Stimulated activated CD4-positive, alpha-beta T cell treated with anti-CD3 and anti-CD28 coated beads, Interleukin-4, amount 100 ng/mL, for 1 hour (primary cell): Measurements from ENCODE around the gene OLA1.

ENCODE experiments used
- DNase-seq: peaks from one replicate; pipeline ENCODE4 v3.0.0-alpha.2; 2020

The OLA1 gene

GRCh38 chr2:174224125-174224524 lies 24.2 kb downstream of the OLA1 start:
- DNase-seq: no peak

- DNase-seq: no peak
These were observed 24.9 kb downstream of the OLA1 start for GRCh38 chr2:174223388-174223787.

DNA sequence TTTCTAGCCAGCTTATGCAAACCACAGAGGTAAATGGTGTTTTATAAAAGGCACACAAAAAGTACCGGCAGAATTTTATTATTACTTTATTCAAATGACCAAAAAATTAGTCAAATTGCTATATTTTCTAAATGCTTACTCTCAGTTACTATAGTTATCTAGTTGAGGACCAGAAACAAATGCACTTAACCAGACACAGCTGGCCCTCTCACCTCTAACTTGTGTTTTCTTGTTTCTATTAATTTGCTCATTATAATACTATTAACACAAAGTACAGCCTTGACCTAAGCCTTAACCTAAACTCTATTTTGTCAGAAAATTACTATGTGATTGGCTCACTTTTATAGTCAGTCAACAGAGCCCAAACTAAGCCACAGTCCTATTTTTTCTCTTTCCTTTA lies 26.2 kb downstream of the OLA1 start:
- no peak for DNase-seq

DNA sequence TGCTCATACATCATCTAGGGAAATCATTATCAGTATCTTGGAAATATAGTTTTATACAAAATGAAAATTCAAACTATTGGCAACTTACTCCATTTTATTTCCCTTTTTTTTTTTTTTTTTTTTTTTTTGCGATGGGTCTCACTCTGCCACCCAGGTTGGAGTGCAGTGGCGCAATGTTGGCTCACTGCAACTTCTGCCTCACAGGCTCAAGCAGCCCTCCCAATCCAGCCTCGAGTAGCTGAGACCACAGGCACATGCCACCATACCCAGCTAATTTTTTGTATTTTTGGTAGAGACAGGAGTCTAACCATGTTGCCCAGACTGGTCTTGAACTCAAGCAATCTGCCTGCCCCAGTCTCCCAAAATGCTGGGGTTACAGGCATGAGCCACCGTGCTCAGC lies 29.0 kb downstream of the OLA1 start:
- no peak for DNase-seq

DNA sequence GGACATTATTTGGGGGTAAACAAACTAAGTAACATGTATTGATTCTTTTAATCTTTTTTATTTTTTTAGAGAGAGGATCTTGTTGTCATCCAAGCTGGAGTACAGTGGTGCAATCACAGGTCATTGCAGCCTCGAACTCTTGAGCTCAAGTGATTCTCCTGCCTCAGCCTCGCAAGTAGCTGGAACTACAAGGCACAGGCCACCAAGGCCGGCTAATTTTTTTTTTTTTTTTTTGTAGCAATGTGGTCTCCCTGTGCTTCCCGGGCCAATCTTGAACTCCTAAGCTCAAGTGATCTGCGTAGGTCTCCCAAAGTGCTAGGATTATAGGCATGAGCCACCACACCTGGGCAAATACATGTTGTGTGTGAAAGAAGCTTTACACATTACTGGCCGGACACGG lies 29.6 kb downstream of the OLA1 start:
- no peak for DNase-seq

DNA sequence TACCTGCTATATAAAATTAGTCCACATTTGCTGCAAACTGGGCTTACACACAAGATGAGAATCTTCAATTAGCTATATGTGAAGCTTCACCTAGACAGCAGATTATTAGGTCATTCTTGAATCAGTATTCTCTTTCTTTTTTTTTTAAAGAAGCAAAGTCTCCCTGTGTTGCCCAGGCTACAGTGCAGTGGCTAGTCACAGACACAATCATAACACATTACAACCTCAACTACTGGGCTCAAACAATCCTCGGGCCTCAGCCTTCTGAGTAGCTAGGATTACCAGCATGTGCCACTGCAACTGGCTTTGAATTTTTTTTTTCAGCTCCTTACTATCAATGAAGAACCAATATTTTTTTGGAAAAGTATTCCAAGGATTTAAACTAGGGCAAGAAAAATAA lies 30.5 kb downstream of the OLA1 start:
- no peak for DNase-seq

DNA sequence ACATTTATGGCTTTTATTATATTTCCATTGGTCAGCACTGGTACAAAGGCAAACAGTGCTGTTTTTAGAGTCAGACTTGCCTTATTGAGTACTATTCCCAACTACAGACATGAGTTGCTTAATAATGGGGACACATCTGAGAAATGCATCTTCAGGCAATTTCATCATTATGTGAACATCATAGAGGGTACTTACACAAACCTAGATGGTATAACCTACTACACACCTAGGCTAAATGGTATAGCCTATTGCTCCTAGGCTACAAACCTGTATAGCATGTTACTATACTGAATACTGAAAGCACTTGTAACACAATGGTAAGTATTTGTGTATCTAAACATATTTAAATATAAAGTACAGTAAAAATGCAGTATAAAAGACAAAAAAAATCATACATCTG lies 36.4 kb downstream of the OLA1 start:
- no peak for DNase-seq

DNA sequence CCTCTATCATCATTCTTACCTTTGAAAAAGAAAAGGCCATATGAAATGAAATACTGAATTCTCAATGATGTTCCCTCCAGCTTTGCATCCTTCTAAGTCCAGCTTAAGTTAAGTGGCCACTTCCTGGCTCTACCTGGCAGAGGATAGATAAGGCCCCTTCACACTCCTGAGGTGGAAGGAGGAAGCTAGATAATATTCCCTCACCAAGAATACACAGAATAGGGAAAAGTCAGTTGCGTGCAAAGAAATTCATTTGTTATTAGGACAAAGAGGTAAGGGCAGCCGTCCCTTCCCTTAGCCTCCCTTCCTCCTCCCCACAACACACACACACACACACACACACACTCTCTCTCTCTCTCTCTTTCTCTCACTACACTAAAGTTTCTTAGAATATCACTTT lies 37.5 kb downstream of the OLA1 start:
- DNase-seq: no peak

DNA sequence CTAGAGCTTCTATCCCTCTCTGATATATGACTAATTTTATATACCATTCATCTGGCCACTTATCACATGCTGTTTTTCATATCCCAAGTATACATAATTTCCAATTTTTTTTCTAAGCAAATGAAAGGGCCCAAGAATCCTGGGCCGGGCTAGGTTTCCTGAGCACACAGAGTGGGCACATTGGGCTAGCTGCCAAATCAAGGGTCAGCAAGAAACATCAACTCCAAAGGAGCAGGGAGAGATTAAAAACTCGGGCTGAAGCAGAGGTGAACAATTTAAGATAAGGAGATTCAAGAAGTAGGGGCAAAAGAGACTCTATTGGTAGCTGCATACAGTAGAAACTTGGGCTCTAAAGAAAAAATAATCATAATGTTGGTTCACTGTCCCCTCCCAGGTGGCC lies 39.0 kb downstream of the OLA1 start:
- no peak for DNase-seq

DNA sequence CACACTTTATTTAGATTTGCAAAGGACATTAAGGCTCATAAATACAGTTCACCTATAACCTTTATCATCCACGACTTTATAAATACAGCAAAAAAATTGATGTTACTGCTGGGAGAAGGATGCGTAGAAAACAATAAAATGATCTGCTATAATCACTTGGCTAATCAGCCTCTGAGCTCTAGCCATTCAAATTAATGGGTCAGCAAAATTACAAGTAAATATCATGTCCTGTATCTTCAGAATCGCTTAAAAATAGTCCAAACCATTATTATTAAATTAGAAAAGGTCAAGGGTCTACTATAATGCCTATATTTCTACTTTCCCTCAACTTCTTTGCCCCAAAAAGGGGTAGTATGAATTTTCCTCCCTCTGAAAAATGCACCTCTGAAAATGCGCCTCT lies 40.3 kb downstream of the OLA1 start:
- DNase-seq: no peak

DNA sequence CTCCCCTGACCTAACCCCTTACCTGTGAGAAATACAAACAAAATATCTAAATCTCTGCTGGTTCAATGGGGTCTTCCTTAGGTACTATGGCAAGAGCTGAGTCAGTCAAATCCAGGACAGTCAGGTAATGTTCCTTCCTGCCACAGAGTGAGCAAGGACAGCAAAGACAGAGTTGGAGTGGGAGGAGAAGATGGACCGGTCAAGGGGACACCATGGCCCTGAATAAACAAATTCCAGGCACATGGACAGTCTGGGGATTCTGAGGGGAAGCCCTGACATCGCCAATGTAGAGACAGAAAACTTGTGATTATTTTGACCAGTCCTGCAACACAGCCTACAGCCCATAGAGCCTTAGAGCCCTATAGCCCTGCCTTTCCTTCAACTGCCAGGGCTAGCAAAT lies 42.8 kb downstream of the OLA1 start:
- DNase-seq: no peak

DNA sequence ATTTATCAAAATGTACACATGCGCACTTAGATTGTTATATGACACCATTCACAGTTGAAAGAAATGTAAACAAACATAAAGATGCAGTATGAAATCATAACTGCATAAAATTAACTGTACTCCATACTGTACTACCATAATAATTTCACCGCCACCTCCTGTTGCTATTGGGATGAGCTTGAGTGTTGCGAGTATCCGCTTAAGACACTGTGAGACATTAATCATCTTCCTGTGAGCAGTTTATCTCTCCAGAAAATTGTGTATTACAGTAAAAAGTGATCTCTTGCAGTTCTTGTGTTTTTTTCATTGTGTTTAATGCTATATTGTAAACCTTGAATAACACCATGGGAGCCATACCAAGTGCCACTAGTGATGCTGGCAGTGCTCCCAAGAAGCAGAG lies 46.1 kb downstream of the OLA1 start:
- no peak for DNase-seq

- DNase-seq: no peak
These were observed 49.3 kb downstream of the OLA1 start for GRCh38 chr2:174198846-174199564.

DNA sequence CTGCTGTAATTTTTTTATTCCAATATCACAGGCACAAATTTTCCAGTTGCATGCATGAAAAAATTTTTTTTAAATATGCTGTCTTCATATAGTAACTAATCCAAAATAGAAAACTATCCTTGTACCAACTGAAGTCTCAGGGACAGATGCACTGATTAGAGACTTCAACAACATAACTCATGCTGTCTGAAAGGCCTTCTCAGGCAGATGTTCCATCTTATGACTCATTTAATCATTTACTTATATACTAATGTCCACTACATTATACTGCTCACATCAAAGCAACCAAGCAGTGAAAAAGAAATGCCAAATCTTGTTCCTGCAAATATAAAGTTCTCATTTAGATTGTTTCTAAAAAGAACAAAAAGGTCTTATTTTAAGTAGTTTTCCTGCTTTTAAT lies 53.1 kb downstream of the OLA1 start:
- no peak for DNase-seq

- no peak for DNase-seq
These were observed 54.6 kb downstream of the OLA1 start for GRCh38 chr2:174193737-174194136.

DNA sequence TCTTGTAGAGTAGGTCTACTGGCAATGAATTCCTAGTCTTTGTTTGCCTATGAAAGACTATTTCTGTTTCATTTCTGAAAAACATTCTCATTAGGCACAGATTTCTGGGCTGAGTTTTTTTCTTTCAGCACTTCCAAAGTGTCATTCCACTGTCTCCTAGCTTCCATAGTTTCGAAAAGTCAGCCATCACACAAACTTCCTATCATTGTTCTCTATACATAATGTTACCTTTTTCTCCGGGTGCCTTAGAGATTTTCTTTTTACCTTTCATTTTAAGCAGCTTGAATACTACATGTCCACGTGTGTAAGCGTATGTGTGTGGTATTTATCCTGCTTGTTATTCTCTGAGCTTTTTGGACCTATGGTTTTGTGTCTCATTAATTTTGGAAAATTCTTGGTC lies 55.7 kb downstream of the OLA1 start:
- no peak for DNase-seq

DNA sequence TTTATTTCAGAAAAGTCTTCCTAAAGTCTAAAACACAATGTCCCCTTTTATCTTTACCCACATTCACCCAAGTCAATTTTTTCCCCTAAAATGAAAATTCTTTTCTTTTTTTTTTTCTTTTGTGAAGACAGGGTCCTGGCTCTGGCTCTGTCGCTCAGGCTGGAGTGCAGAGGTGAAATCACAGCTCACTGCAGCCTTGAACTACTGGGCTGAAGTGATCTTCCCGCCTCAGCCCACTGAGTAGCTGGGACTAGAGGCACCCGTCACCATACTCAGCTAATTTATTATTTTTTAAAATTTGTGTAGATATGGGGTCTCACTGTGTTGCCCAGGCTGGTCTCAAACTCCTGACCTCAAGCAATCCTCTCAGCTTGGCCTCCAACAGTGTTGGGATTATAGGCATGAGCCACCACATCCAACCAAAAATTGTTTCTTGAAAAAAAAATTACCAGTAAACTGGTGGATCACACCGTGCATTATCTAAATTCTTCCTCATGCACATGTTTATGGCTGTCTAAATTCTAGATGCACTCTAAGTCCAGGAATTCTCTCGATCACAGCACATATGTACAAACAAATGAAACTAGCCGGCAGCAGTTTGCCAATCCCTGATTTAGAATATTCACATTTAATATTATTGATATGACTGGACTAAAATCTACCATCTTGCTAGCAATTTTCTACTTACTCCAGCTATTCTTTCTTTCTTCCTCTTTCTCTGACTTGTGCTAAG lies 56.8 kb downstream of the OLA1 start:
- DNase-seq: no peak

DNA sequence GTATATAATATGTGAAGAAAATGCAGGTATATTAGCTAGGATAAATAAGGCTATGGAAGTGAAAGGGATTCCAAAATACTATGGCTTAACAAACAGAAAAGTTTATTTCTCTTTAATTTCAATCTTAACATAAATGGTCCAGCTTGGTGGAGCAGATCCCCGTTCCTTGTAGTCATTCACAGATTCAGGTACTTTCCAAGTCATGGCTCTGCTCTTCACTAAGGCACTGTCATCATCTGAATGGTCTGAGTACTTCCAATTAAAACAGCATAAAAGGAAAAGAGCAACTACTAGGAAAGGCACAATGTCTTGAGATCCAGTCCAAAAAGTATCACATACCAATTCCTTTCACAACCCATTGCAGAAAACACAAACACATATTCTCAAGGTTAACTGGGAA lies 63.4 kb downstream of the OLA1 start:
- DNase-seq: no peak

DNA sequence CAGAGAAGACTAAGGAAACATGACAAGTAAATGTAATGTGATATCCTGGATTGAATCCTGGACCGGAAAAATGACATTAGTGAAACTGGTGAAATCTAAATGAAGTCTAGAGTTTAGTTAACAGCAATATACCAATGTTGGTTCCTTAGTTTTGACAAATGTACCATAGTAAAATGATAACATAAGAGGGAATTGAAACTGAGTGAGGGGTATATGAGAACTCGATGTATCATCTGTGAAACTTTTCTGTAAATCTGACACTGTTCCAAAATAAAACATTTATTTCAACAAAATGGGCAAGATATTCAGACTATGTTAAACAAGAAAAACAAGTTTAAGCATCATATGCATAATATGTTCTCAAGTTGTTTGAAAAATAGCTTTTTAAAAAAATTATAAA lies 63.8 kb downstream of the OLA1 start:
- DNase-seq: no peak

DNA sequence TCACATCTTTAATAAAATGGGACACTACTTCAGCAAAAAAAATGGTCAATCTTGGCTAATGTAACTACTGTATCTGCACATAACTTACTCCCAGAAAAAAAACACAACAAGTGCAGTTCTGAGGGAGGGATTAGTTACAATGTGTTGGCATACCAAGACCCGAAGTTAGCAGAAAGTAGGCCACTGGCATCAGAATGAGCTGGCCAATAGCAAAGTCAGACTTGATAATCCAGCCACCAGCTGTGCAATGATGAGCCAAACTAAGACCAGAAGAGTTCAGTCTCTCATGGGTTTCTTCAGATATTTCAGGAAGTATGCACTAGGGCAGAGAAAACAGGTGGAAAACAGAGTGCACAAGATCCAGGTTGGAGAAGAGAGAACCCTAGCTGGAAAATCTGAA lies 65.3 kb downstream of the OLA1 start:
- DNase-seq: no peak

- no peak for DNase-seq
These were observed 67.0 kb downstream of the OLA1 start for GRCh38 chr2:174181368-174181767.

GRCh38 chr2:174180726-174181236 lies 67.6 kb downstream of the OLA1 start:
- DNase-seq: no peak

DNA sequence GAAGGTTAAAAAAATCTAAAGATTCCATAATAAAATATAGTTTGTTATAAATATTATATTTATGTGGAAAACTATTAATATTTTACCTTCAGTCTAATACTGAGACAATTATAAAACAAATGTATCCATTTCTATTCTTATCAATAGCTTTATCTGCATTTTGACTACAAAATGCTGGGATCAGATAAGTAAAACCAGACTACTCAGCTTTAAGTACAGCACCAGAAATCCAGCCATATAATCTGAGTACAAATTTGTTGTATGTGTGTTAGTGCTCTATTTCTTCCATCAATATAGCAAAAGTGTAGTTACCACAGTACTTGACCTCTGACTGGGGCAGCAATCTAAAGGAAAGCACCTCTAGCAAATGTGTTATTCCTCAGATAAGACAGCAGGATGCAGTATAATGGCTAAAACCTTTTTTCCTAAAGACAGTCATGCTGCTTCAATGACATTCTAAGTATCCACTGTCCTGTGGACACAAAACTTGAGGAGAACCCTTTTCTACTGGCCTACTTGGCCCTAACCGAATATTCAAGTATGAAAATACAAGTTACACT lies 68.1 kb downstream of the OLA1 start:
- DNase-seq: no peak

DNA sequence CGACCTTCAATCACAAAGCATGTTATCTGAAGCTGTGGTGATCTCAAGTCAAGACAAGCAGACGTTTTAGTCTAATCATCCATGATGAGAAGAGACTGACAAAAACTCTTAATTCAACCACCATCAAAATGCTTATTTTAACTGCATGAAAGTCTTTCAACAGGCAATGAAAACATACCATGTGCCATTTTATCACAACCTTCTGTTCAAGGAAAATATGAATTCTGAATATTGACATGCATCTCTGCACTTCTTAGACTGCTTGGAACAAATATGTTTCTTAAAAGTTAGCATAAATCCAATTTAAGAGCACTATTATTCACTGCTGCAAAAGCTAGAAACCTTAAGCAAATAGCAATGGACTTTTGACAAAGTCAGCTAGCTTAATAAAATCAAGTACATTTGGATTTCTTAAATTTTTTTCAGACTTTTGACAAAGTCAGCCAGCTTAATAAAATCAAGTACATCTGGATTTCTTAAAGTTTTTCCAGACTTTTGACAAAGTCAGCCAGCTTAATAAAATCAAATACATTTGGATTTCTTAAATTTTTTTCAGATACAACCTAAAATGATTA lies 70.9 kb downstream of the OLA1 start:
- DNase-seq: no peak
